ENCODE data around the gene GAR1.

DNA sequence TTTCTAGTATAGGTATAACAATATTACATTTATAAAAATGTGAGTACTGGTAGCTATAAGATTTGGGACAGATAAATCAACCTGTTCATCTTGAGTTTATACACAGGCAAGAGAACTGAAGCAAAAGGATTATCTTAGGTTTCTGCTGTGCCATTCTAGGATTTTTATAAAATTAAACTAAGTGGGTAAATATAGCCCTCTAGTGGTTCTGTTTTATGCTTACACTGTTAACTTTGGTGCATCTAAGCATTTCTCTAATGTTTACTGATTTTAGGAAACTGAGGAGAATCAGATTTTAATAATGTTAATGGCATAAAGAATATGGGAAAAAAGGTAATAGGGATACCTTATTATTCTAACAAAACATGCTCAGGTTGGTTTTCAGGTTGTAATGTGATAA is 11.2 kb downstream of the GAR1 start:
- TF ChIP-seq, protein P1, sequence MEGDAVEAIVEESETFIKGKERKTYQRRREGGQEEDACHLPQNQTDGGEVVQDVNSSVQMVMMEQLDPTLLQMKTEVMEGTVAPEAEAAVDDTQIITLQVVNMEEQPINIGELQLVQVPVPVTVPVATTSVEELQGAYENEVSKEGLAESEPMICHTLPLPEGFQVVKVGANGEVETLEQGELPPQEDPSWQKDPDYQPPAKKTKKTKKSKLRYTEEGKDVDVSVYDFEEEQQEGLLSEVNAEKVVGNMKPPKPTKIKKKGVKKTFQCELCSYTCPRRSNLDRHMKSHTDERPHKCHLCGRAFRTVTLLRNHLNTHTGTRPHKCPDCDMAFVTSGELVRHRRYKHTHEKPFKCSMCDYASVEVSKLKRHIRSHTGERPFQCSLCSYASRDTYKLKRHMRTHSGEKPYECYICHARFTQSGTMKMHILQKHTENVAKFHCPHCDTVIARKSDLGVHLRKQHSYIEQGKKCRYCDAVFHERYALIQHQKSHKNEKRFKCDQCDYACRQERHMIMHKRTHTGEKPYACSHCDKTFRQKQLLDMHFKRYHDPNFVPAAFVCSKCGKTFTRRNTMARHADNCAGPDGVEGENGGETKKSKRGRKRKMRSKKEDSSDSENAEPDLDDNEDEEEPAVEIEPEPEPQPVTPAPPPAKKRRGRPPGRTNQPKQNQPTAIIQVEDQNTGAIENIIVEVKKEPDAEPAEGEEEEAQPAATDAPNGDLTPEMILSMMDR (IDR thresholded peaks at IDR 0.05), result peak; percentile 33 to 64 (median 58)
- no peak for TF ChIP-seq POLR2A (IDR thresholded peaks at IDR 0.05)
